DMS53 treated with DMSO at 0.1 percent for 48 hours (cell line): ENCODE measurements around the gene RNF212.

Experiments
- DNase-seq: peaks from one replicate; lab custom pipeline; 2025; ENCODE audit not compliant: unreplicated experiment; lab: John Stamatoyannopoulos, UW

The RNF212 gene

GRCh38 chr4:1090465-1091440 is 22.6 kb downstream of the RNF212 start:
- no peak for DNase-seq

GRCh38 chr4:1090036-1090435 is 23.3 kb downstream of the RNF212 start:
- DNase-seq = no peak

GRCh38 chr4:1087371-1087770 is 26.0 kb downstream of the RNF212 start:
- DNase-seq = no peak

GRCh38 chr4:1086011-1086410 is 27.4 kb downstream of the RNF212 start:
- DNase-seq = no peak

GRCh38 chr4:1085404-1085799 is 28.0 kb downstream of the RNF212 start:
- no peak for DNase-seq

- no peak for DNase-seq
Observed at GRCh38 chr4:1084796-1085403, 28.5 kb downstream of the RNF212 start.

- no peak for DNase-seq
Observed at GRCh38 chr4:1084394-1084793, 29.0 kb downstream of the RNF212 start.

GRCh38 chr4:1082215-1083182 is 30.9 kb downstream of the RNF212 start:
- DNase-seq = peak; percentile 87

- DNase-seq = no peak
Observed at GRCh38 chr4:1081689-1082040, 31.7 kb downstream of the RNF212 start.

- no peak for DNase-seq
Observed at GRCh38 chr4:1080961-1081688, 32.2 kb downstream of the RNF212 start.

- DNase-seq = no peak
Observed at GRCh38 chr4:1080432-1080831, 32.9 kb downstream of the RNF212 start.

GRCh38 chr4:1079711-1080265 is 33.6 kb downstream of the RNF212 start:
- DNase-seq = no peak

GRCh38 chr4:1078490-1078889 is 34.9 kb downstream of the RNF212 start:
- no peak for DNase-seq

- DNase-seq = no peak
Observed at GRCh38 chr4:1077711-1078477, 35.5 kb downstream of the RNF212 start.

- no peak for DNase-seq
Observed at GRCh38 chr4:1075809-1076699, 37.3 kb downstream of the RNF212 start.

- no peak for DNase-seq
Observed at GRCh38 chr4:1075225-1075624, 38.1 kb downstream of the RNF212 start.

GRCh38 chr4:1074077-1074476 is 39.3 kb downstream of the RNF212 start:
- DNase-seq = no peak

- peak; percentile 77 for DNase-seq
Observed at GRCh38 chr4:1072830-1073446, 40.4 kb downstream of the RNF212 start.
